Activated T-cell treated with anti-CD3 and anti-CD28 coated beads for 24 hours (primary cell): ENCODE results near the gene SERPINA6.
"Not testable (repeated sequence)": the region's sequence is repeated elsewhere in the genome, so short reads cannot be mapped to it uniquely, and the experiment has no call there.

Source experiments
- DNase-seq: peaks from one replicate; pipeline ENCODE4 v3.0.0-alpha.2; 2020; ENCODE audit warnings: low read depth

The SERPINA6 gene

GRCh38 chr14:94322648-94323570 is at the start of gene SERPINA6:
TSS of gene SERPINA6 (minus strand) at chr14:94323336. CDS start at chr14:94314648, 8,688 bp downstream.
- no peak for DNase-seq

- no peak for DNase-seq
Measured at GRCh38 chr14:94372021-94372605, 49.0 kb upstream of the SERPINA6 start.

GRCh38 chr14:94370524-94370910 is 47.4 kb upstream of the SERPINA6 start:
- no peak for DNase-seq

- DNase-seq: not testable (repeated sequence)
Measured at GRCh38 chr14:94369766-94370523, 46.8 kb upstream of the SERPINA6 start.

GRCh38 chr14:94368956-94369355 is 45.8 kb upstream of the SERPINA6 start:
- DNase-seq: no peak

GRCh38 chr14:94368243-94368590 is 45.1 kb upstream of the SERPINA6 start:
- no peak for DNase-seq

GRCh38 chr14:94367347-94368242 is 44.5 kb upstream of the SERPINA6 start:
- no peak for DNase-seq

- no peak for DNase-seq
Measured at GRCh38 chr14:94366146-94366915, 43.2 kb upstream of the SERPINA6 start, which contains the start of gene SERPINA2. TSS of gene SERPINA2 (minus strand) at chr14:94366698.

- DNase-seq: no peak
Measured at GRCh38 chr14:94365624-94366023, 42.5 kb upstream of the SERPINA6 start.

GRCh38 chr14:94364964-94365363 is 41.8 kb upstream of the SERPINA6 start:
- no peak for DNase-seq

GRCh38 chr14:94364037-94364436 is 40.9 kb upstream of the SERPINA6 start:
- DNase-seq: no peak

GRCh38 chr14:94363151-94363624 is 40.1 kb upstream of the SERPINA6 start:
- no peak for DNase-seq

- no peak for DNase-seq
Measured at GRCh38 chr14:94362614-94363133, 39.5 kb upstream of the SERPINA6 start.

- DNase-seq: no peak
Measured at GRCh38 chr14:94361682-94362081, 38.5 kb upstream of the SERPINA6 start.

- DNase-seq: no peak
Measured at GRCh38 chr14:94360945-94361565, 37.9 kb upstream of the SERPINA6 start.

GRCh38 chr14:94357166-94357565 is 34.0 kb upstream of the SERPINA6 start:
- no peak for DNase-seq

- DNase-seq: no peak
Measured at GRCh38 chr14:94356379-94357056, 33.4 kb upstream of the SERPINA6 start.

GRCh38 chr14:94355191-94355794 is 32.2 kb upstream of the SERPINA6 start:
- DNase-seq: no peak

GRCh38 chr14:94354638-94355185 is 31.6 kb upstream of the SERPINA6 start:
- DNase-seq: no peak
